ENCODE measurements around the gene CDIP1. TPM values are rescaled to one million over a fixed set of nuclear protein-coding genes. Genes with fewer than 3 reads are reported as not detected.

The CDIP1 gene
- total RNA-seq, 1 donor from 2014 or later, result 36.9 TPM

DNA sequence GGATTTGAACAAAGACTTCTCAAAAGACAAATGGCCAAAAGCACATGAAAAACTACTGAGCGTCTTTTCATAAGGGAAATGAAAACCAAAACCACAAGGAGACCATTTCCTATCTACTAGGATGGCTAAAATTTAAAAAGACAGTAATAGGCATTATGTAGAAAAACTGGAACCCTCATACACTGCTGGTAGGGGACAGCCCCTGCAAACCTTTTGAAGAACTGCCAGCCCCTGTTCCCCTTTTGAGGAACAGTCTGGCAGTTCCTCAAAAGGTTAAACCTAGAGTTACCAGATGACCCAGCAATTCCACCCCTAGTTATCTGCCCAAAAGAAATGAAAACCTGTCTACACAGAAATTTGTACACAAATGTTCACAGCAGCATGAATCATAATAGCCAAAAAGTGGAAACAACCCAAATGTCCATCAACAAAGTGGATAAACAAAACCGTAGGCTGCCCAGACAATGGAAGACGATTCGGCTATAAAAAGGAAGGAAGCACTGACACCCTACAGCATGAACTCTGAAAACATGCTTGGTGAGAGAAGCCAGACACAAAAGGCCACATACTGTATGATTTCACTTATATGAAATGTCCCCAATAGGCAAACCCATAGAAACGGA, 22.9 kb downstream of the CDIP1 start:
- intact Hi-C loops (cut with micrococcal nuclease), result loop anchor here (1.0 to 5.0 kb wide), 4 partner anchors 9 to 101 kb away; partner anchors contain the start of gene HMOX2

DNA sequence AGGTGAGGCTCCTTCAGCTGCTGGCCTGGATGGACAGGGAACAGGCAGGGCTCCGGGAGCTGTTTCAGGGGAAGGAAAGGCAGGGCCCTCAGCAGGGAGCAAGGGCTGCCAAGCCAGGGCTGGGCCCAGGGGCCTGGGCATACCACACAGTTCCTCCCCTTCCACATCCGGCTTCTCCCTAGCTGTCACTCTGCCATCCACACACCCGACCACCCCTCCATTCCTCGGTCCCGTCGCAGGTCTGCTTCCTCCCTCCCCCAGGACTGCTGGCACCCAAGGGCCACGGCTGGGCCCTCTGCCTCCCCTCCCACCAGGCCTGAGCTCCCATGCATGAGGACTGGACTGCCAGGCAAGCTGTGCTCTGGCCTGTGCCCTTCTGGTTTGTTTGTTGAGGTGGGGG, 24.0 kb downstream of the CDIP1 start:
- intact Hi-C loops (cut with micrococcal nuclease), result loop anchor here (1.0 to 5.0 kb wide), 3 partner anchors 8 to 102 kb away; partner anchors contain the start of gene HMOX2

DNA sequence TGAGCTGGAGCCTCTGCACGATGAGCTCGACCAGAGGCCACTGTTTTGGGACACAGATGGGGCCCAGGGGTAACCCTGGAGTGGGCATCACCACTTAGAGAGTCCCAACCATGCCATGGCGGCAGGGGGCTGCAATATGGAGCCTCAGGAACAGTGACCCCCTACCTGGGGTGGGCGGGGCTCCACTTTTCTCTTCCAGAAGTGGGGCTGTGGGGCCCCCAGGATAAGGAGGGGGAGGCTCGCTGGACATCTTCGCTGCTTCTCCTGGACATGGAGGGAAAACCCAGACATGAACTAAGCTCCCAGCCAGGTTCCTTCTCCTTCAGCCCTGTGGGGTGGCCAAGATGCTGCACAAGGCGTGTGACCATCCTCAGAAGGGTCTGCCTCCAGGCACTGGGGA, 24.7 kb downstream of the CDIP1 start:
- intact Hi-C loops (cut with micrococcal nuclease), result loop anchor here (2.0 kb wide), 1 partner anchor 103 kb away; no protein-coding TSS in a partner anchor

DNA sequence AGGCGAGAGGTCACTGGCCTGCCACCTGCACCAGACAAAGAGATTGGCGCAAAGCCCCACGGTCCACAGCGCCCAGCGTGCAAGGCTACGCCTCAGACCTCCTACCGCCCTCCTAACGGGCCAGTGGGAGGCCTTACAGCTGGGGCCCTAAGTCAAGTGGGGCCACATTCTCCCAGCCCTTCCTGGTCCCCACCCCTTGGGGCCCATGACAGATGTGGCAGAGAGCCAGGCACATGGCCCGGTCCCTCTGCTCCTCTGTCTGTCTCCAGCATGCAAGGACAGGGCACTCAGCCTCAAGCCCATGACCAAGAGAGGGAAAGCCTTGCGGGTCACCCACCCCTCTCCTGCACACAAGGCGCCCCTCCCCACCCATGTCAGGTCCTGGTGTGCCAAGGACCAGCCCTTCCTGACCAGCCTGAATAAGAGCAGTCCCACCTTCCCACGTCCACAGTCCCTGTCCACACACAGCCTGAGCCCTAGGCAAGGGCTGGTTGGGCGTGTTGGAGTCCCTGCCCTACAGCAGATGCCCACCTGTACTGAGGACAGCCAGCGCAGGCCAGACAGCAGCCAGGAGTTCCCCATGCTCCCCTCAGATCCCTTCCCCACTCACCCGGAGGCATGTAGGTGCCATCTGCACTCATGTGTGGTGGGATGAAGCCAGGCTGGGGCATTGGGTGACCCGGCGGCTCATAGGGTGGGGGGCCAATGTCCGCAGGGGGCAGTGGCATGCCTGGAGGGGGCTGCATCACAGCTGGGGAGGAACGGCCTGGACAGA, 25.3 kb downstream of the CDIP1 start:
- intact Hi-C loops (cut with micrococcal nuclease), result no loop called here

DNA sequence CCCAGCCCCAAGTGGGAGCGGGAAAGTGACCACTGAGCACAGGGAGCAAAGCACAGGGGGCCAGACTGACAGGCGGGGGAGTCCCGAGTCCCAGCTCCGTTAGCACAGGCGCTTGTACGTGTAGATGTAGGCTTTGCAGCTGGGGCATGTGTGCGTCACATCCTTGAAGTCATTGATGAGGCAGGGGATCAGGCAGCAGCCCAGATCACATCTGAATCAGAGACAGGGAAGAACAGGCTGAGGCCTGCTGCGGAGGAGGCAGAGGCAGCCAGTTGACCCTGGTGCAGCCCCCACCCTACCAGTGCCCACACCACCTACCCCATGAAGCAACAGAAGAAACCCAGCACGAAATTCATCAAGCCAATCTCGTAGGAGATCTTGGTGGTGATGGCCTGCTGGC, 26.1 kb downstream of the CDIP1 start:
- intact Hi-C loops (cut with micrococcal nuclease), result no loop called here

DNA sequence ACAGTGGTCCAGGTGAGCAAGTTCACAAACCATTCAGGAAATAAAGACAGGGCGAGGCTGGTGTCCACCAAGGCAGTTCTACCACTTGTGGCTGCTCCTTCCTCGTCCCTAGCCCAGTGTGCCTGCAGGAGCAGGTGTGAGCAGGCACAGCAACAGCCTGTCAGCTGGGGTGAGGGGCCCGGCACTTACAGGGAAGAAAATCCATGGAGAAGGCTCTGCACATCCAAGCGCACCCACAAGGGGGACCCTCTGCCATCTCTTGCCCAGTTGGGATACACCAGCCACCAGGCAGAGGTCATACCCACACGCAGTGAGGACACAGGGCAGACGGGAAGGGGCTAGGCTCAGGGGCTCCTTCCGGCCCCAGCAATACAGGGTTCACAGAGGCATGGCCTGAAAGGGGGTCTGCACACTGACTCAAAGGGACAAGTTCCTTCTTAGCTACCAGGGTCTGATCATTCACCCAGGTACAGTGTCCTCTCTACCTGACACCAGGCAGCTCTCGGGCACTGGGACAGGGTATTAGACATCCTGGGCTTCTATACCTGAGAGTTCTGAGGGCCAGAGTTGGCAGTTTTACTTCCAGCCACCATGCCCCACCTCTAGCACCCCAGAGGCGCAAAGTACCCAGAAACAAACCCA, 27.0 kb downstream of the CDIP1 start:
- intact Hi-C loops (cut with micrococcal nuclease), result no loop called here

DNA sequence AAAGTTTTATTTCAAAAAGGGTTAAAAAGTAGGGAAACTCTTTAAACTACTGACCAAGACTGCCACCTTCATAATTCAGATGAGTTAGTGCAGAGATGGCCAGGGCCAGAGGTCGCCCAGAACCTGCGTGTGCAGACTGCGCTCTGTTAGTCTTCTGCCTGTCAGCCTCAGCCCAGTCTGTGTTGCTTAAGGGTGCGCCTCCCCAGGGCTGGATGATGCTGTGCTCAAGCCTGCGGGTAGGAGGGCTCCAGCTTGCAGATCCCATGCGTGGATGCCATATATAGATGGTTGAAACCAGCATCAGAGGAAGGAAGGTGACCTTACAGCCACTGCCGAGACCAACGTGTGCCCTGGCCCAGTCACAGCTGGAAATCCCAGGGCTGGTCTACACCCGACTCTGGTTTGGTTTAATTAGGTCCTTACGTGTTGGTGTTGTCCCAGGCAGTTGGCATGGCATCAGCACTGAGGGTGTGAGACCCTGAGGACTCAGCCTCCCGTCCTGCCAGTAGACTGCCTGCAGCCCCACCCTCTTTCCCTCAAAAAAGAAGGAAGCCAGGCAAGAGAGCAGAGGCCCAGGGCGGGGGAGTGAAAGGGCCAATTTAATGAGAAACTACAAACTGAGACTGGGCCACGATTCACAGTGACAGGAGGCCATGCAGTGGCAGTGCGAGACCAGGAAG, 27.7 kb downstream of the CDIP1 start:
- intact Hi-C loops (cut with micrococcal nuclease), result no loop called here

DNA sequence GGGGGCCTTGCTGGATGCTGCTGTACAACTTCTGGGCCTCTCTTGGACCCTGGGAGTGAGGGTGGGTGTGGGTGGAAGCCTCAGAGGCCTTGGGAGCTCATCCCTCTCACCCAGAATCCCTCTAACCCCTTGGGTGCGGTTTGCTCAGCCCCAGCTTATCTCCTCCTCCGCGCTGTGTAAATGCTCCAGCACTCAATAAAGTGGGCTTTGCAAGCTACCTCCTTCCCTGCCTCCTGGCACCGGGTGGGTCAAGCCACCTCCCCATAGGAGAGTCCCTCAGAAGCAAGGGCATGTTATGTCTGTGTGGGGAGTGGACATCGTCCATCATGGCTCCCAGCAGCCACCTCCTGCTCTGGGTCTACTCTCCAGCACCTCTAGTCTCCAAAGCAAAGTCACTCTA, 28.4 kb downstream of the CDIP1 start:
- intact Hi-C loops (cut with micrococcal nuclease), result no loop called here

DNA sequence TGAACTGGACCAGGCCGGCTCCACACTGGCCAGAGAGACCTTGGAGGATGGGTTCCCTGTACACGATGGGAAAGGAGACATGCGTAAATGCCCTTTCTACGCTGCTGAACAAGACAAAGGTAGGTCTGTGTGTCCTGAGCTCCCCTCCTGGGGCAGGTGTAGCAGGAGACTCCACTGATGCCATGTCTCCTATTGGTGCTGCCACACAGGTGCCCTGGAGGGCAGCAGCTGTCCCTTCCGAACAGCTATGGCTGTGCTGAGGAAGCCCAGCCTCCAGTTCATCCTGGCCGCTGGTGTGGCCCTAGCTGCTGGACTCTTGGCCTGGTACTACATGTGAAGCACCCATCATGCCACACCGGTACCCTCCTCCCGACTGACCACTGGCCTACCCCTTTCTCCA, 29.2 kb downstream of the CDIP1 start:
- intact Hi-C loops (cut with micrococcal nuclease), result loop anchor here (5.0 kb wide), 2 partner anchors 82 to 258 kb away; partner anchors contain the start of genes DNAJA3 and ZNF500

DNA sequence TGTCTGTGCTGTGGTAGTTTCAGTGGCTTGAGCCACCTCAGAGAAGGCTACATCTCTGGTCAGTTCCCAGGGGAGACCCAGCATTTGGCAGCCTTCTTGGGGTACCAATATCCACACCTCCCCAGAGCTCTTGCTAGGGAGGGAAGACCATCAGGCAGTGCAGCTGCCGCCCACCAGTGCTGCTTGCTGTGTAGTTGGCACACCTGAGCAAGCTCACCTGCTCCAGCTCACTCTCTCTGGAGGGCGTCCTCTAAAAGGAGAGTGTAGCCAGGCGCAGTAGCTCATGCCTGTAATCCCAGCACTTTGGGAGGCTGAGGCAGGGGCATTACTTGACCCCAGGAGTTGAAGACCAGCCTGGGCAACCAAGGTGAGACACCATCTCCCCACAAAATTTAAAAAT, 29.8 kb downstream of the CDIP1 start:
- intact Hi-C loops (cut with micrococcal nuclease), result loop anchor here (5.0 kb wide), 2 partner anchors 82 to 258 kb away; partner anchors contain the start of genes DNAJA3 and ZNF500

DNA sequence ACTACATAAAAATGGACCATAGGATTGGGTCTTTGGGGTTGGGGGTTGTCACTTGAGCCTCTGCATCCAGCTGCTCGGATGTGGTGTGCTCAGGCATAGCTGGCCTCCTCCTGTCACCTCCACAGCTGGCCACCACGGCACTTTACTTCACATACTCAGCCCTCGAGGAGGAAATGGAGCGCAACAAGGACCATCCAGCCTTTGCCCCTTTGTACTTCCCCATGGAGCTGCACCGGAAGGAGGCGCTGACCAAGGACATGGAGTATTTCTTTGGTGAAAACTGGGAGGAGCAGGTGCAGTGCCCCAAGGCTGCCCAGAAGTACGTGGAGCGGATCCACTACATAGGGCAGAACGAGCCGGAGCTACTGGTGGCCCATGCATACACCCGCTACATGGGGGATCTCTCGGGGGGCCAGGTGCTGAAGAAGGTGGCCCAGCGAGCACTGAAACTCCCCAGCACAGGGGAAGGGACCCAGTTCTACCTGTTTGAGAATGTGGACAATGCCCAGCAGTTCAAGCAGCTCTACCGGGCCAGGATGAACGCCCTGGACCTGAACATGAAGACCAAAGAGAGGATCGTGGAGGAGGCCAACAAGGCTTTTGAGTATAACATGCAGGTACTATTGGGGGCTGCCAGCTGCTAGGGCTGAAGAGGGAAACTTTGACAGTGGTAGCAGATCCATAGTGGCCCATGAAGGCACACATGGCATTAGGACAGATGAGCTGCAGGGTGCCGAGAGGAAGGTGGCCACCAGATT, 30.8 kb downstream of the CDIP1 start:
- intact Hi-C loops (cut with micrococcal nuclease), result loop anchor here (2.0 to 5.0 kb wide), 3 partner anchors 80 to 260 kb away; partner anchors contain the start of genes DNAJA3 and ZNF500

DNA sequence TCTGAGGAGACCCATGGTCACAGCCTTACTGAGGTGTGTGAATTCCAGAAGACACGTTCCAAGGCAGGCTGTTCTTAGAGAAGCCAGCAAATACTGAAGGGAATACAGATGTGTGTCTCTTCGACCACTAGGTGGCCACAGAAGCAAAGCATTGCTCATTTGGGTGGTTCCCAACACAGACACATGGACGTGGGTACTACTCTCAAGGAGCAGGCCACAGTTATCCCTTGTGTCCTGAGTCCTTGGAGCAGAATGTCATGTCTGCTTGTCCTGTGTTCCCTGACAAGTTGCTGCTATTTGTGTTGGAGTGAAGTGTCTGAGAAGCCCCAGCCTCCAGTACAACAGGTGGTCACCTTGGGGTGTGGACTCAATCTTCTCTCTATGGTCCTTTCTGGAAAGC, 32.1 kb downstream of the CDIP1 start:
- intact Hi-C loops (cut with micrococcal nuclease), result loop anchor here (1.0 to 5.0 kb wide), 8 partner anchors 9 to 261 kb away; partner anchors contain the start of genes CDIP1, DNAJA3 and ZNF500

DNA sequence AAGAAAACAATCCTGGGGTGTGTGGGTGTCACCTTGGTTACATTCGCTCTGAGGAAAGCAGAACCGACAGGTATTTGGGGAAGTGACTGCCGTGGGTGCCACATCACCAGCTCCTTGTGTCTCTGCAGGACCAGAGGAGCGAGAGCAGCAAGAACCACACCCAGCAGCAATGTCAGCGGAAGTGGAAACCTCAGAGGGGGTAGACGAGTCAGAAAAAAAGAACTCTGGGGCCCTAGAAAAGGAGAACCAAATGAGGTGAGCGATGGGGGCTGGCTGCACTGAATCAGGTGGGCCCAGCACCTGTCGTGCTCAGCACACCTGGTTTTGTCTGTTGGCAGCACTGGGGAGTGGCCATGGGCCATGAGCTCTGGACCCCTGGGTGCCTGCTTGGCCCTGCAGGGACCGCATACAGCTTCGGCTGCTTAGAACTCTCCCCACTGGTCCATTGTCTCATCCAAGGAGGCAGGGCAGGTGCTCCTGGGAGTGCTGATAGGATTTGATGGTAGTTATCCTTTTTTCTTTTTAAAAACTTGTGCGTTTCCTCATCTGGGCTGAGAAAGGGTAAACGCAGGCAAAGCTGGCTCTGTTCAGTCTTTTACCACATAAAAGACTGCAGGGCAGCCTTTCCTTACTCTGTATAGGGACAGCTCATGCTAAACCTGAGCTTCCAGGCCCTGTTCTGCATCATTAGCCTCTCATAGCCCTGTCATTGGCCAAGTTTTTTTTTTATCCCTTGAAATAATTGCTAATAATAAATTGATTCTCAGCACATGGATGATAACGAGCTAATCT, 33.0 kb downstream of the CDIP1 start:
- intact Hi-C loops (cut with micrococcal nuclease), result loop anchor here (1.0 to 5.0 kb wide), 12 partner anchors 10 to 262 kb away; partner anchors contain the start of genes CDIP1, DNAJA3, HMOX2 and MGRN1

DNA sequence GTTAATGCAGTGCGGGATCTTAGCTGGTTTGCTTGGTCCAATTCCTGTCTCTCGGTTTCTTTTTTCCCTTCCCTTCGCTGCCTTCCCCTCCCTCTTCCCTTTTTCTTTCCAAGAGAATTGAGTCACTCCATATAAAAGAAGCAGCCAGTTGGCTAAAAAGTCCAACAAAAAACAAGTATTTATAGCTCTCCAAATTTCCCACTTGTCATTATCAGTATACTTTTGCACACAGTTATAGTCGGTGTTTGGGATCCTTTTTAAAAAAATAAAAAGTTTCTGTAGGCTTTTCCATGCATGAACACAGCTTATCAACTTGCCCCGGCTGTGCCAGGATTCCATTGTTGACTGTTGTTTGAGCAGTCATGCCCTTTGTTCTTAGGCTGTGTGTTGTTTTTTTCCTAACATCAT, 37.5 kb downstream of the CDIP1 start:
- intact Hi-C loops (cut with micrococcal nuclease), result no loop called here

DNA sequence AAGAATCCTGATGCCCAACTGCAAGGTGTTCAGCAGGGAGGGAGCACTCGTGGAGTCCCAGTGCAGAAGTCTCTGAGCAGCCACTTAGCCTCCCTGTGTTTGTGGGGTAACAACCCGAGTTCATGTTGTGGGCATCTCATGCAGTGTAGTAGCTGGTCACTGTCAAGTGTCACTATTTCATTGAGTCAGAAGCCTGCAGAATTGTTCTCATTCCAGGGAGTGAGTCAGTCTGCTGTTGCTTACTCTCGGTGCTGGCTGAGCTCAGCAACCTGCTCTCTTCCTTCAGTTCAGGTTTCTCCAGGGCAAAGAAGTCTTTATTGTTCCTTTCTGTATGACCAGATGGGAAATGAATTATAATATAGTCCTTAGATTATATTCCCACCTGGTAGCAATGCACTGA, 38.3 kb downstream of the CDIP1 start:
- intact Hi-C loops (cut with micrococcal nuclease), result no loop called here

DNA sequence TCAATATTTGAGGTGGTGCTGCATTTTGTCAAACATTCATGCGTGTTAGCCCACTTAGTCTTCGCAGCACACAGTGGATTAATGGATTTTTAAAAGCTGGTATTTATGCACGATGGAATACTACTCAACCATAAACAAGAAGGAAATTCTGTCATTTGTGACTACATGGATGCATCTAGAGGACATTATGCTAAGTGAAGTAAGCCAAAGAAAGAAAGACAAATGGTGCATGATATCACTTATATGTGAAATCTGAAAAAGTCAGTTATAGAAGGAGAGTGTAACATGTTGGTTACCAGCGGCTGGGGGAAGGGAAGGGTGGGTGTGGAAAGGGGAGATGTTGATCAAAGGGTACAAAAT, 39.4 kb downstream of the CDIP1 start:
- intact Hi-C loops (cut with micrococcal nuclease), result no loop called here

DNA sequence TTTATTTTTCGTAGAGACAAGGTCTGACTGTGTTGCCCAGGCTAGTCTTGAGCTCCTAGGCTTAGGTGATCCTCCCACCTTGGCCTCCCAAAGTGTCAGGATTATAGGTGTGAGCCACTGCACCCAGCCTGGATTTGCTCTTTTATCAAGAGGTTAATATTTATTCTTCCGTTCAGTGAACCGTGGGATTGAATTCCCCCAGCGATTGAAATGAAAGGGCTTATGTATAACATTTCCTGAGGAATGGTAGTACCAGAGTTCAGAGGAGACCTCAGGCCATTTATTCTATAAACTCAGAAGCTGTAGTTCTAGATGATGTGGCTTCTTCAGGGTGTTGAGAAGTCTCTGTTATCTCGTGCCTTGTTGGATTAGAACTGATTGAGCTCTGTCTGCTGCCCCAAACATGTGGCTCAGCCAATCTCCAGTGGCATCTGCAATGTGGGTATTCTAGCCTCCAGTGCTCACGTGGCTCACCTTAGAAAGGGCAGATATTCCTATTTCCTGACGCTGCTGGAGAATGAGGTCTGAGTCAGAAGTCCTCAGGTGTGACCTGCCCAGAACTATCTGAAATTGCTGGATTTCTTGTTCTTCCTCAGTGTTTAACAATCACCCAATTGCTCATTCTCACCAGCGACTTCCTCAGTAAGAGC, 39.9 kb downstream of the CDIP1 start:
- intact Hi-C loops (cut with micrococcal nuclease), result no loop called here

DNA sequence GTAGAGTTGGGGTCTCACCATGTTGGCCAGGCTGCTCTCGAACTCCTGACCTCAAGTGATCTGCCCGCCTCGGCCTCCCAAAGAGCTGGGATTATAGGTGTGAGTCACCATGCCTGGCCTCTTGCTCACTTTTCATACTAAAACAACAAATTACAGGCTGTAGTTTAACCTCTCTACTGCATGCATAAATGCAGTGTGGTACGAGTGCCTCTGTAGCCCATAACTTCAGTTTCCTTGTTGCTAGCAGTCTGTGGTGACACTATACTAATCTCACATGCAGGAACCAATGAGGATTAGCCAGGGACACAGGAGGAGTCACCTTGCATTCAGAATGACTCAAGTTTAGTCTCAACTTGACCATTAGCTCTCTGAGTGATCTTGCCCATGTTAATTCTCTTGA, 42.3 kb downstream of the CDIP1 start:
- intact Hi-C loops (cut with micrococcal nuclease), result no loop called here

DNA sequence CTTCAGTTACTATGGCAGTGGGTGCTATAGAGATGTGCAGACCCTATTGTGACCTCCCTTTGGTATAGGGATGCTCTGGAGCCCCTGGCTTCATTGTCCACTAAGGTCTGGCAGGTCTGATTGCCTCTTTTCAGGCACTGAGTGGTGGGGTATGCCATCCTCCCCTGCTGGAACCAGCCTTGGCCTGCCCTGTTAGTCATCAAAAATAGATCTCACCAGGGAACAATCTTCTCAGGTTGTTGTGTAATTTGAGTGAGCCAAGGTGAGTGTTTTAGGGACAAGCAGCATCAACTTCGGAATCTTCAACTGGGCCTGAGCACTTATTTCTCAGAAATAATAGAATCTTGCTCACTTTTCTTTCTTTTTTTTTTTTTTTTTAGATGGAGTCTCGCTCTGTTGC, 42.8 kb downstream of the CDIP1 start:
- intact Hi-C loops (cut with micrococcal nuclease), result no loop called here
